HL-60 (cell line): ENCODE results near the gene PLEKHB2.
A peak's percentile ranks its signal among the peaks of the same experiment; 100 is the strongest.
"Not testable (repeated sequence)": the region's sequence is repeated elsewhere in the genome, so short reads cannot be mapped to it uniquely, and the experiment has no call there.

Experiments
- DNase-seq, 2 experiments: peaks; one replicate each; pipeline ENCODE4 v3.0.0-alpha.2; 2010 to 2020; ENCODE audit warnings: low read depth in 1 of 2, low spot score in 1 of 2
- H3K27ac ChIP-seq: fragments of 250-450 bp; sonication (Bioruptor Pico); replicated peaks from 2 replicates; pipeline ENCODE4 v1.5.1; 2020; ENCODE audit warnings: mild to moderate bottlenecking, moderate library complexity
- H3K27me3 ChIP-seq: fragments of 250-450 bp; sonication (Bioruptor Pico); 2 replicates; pipeline ENCODE4 v1.5.1; 2021; ENCODE audit warnings: mild to moderate bottlenecking, moderate library complexity; ENCODE audit not compliant: insufficient read depth, poor library complexity, severe bottlenecking
- H3K4me3 ChIP-seq: replicated peaks from 2 replicates; pipeline ENCODE4 v1.5.1; 2011; ENCODE audit warnings: mild to moderate bottlenecking, control low read depth, low read length; ENCODE audit not compliant: insufficient read depth
- CTCF ChIP-seq: IDR thresholded peaks from one replicate; pipeline ENCODE4 v1.5.1; 2011; ENCODE audit warnings: low read length, control low read depth, inconsistent platforms; ENCODE audit not compliant: insufficient read depth
- GABPA ChIP-seq: IDR thresholded peaks from 2 replicates; pipeline ENCODE4 v1.6.1; 2012; ENCODE audit warnings: low read depth
- POLR2AphosphoS5 ChIP-seq: IDR thresholded peaks from 2 replicates; pipeline ENCODE4 v1.6.1; 2012; ENCODE audit warnings: low read depth
- REST ChIP-seq: IDR thresholded peaks from 2 replicates; pipeline ENCODE4 v1.6.1; 2012; ENCODE audit warnings: low read depth; ENCODE audit not compliant: insufficient replicate concordance
- SPI1 ChIP-seq: IDR thresholded peaks from 2 replicates; pipeline ENCODE4 v1.6.1; 2012; ENCODE audit warnings: low read depth, mild to moderate bottlenecking, borderline replicate concordance

PLEKHB2 gene

GRCh38 chr2:131113566-131114227, 8.6 kb downstream of the PLEKHB2 start:
- TF ChIP-seq SPI1 (no peak), CTCF (no peak), GABPA (no peak), POLR2AphosphoS5 (no peak), REST (no peak)
- H3K27me3 ChIP-seq: no peaks in the 10 kb centered on the region

GRCh38 chr2:131114950-131115349, 9.8 kb downstream of the PLEKHB2 start:
- not testable (repeated sequence) for H3K27ac ChIP-seq, H3K4me3 ChIP-seq, H3K27me3 ChIP-seq
- peak in 1 of 2 experiments; percentile 26 for DNase-seq

More at GRCh38 chr2:131113566-131114227, 8.6 kb downstream of the PLEKHB2 start:
- no peak for DNase-seq
- no peak overlapping the region for H3K27ac ChIP-seq
- H3K4me3 ChIP-seq: no peak overlapping the region

- Histone ChIP-seq H3K4me3 (no peak overlapping the region), H3K27me3 (no peaks in the 10 kb centered on the region), H3K27ac (no peak overlapping the region)
- no peak for DNase-seq
- TF ChIP-seq GABPA: no peak
- no peak for TF ChIP-seq SPI1
- TF ChIP-seq POLR2AphosphoS5: no peak
- no peak for TF ChIP-seq CTCF
Measured at GRCh38 chr2:131115752-131116151, 10.6 kb downstream of the PLEKHB2 start.

- H3K4me3 ChIP-seq: no peak overlapping the region
- no peak for DNase-seq
- H3K27me3 ChIP-seq: no peaks in the 10 kb centered on the region
- H3K27ac ChIP-seq: no peak overlapping the region
- no peak for TF ChIP-seq POLR2AphosphoS5
- no peak for TF ChIP-seq SPI1
- no peak for TF ChIP-seq GABPA
- no peak for TF ChIP-seq CTCF
- no peak for TF ChIP-seq REST
Measured at GRCh38 chr2:131120815-131121317, 15.7 kb downstream of the PLEKHB2 start.
